Esophagus squamous epithelium (tissue), 4 donors: Measurements from ENCODE around the gene CATSPERZ.

ENCODE experiments used
- CTCF ChIP-seq, 6 experiments: fragments of 450-650 bp in 4 of 6; fragments of 200-600 bp in 2 of 6; sonication (generic) in 2 of 6; IDR thresholded peaks; one replicate each; pipeline ENCODE4 v1.5.1; 2016 to 2019; ENCODE audit warnings: antibody characterized with exemption in 6 of 6, mild to moderate bottlenecking in 4 of 6, moderate library complexity in 4 of 6
- POLR2A ChIP-seq, 4 donors: fragments of 450-650 bp; IDR thresholded peaks; one replicate each; pipeline ENCODE4 v1.6.1; 2017; ENCODE audit warnings: antibody characterized with exemption in 4 of 4, mild to moderate bottlenecking in 4 of 4, moderate library complexity in 3 of 4

DNA sequence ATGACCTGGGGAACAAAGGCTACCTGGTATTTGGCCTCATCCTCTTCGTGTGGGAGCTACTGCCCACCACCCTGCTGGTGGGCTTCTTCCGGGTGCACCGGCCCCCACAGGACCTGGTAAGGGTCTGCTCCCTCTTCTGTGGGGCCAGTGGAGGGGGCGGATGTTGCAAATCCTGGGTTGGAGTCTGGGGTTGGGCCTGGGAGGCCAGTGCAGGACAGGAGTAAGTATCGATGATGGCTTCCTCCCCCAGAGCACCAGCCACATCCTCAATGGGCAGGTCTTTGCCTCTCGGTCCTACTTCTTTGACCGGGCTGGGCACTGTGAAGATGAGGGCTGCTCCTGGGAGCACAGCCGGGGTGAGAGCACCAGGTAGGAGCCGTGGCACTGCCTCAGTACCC lies 11.8 kb upstream of the CATSPERZ start:
- TF ChIP-seq POLR2A (IDR thresholded peaks at IDR 0.05) (no peak), CTCF (IDR thresholded peaks at IDR 0.05) (no peak)
